HCT116 (cell line): Measurements from ENCODE around the gene HSCB. TPM values are rescaled to one million over a fixed set of nuclear protein-coding genes. Genes with fewer than 3 reads are reported as not detected.

Experiments
- ATAC-seq: fragments of 200-7000 bp; cut with Tn5 transposase; 2 replicates; pipeline ENCODE4 v1.9.1; 2020; ENCODE audit warnings: mild to moderate bottlenecking, moderate library complexity
- BruUV-seq: library from RNA; stranded (reverse); fragments of 400-500 nt; replicated peaks from 2 replicates; lab custom pipeline; 2021; lab: Mats Ljungman, UMichigan
- CTCF ChIA-PET: fragments of 300-600 bp; sonication (Branson Sonifier 250); formaldehyde crosslinking; loops from one replicate; lab custom pipeline; 2021; ENCODE audit warnings: antibody characterized with exemption; lab: Charles Lee
- POLR2A ChIA-PET: fragments of 300-600, 350-600 bp; sonication (Branson Sonifier 250); formaldehyde crosslinking; loops from one replicate; lab custom pipeline; 2021; ENCODE audit warnings: antibody characterized with exemption; lab: Charles Lee
- RAD21 ChIA-PET, 2 experiments: fragments of 300-600 bp; sonication (Branson Sonifier 250); formaldehyde crosslinking; loops; one replicate each; lab custom pipeline; 2023; ENCODE audit warnings: low total read pairs in 2 of 2; ENCODE audit not compliant: uncharacterized antibody in 2 of 2, unreplicated experiment in 2 of 2, low non-redundant PET in 1 of 2; lab: Charles Lee
- DNase-seq: peaks from one replicate; pipeline ENCODE4 v3.0.0-alpha.2; 2010; ENCODE audit warnings: low read depth, low spot score
- H2AFZ ChIP-seq: fragments of 200-600 bp; shearing (Covaris generic), sonication (generic); 2 replicates; pipeline ENCODE4 v1.6.1; 2017; ENCODE audit warnings: low read depth, mixed run types, mixed read lengths, antibody characterized with exemption, low read length; ENCODE audit not compliant: poor library complexity, severe bottlenecking
- H3K27ac ChIP-seq: 2 replicates; pipeline ENCODE4 v1.5.1; 2012; ENCODE audit warnings: low read depth, low read length
- H3K27me3 ChIP-seq: fragments of 200-600 bp; sonication (generic); 2 replicates; pipeline ENCODE4 v1.6.1; 2016; ENCODE audit warnings: mixed run types, low read length, mixed read lengths; ENCODE audit not compliant: insufficient read depth
- H3K36me3 ChIP-seq, 2 experiments: fragments of 200-500 bp in 1 of 2; fragments of 200-600 bp in 1 of 2; sonication (Bioruptor generic) in 1 of 2; sonication (generic) in 1 of 2; 2 replicates each; pipeline versions ENCODE4 v1.5.1 to v1.6.1; 2014 to 2016; ENCODE audit warnings: low read length in 2 of 2, inconsistent platforms in 1 of 2, mixed read lengths in 1 of 2, mixed run types in 1 of 2; ENCODE audit not compliant: insufficient read depth in 2 of 2, control insufficient read depth in 1 of 2
- H3K4me1 ChIP-seq, 2 experiments: fragments of 200-600 bp in 1 of 2; sonication (generic) in 1 of 2; 2 replicates each; pipeline versions ENCODE4 v1.5.1 to v1.6.1; 2012 to 2017; ENCODE audit warnings: low read length in 2 of 2, inconsistent platforms in 1 of 2, mild to moderate bottlenecking in 1 of 2, mixed read lengths in 1 of 2, mixed run types in 1 of 2, moderate library complexity in 1 of 2; ENCODE audit not compliant: insufficient read depth in 2 of 2, control insufficient read depth in 1 of 2
- H3K4me2 ChIP-seq: fragments of 200-600 bp; sonication (generic); 2 replicates; pipeline ENCODE4 v1.6.1; 2017; ENCODE audit warnings: mixed run types, low read length, mixed read lengths
- H3K4me3 ChIP-seq, 2 experiments: fragments of 200-600 bp in 1 of 2; sonication (generic) in 1 of 2; replicated peaks in 1 of 2; 2 replicates each; pipeline ENCODE4 v1.5.1; 2011 to 2016; ENCODE audit warnings: low read length in 2 of 2, control low read depth in 1 of 2, low read depth in 1 of 2, mild to moderate bottlenecking in 1 of 2, mixed read lengths in 1 of 2, mixed run types in 1 of 2
- H3K79me2 ChIP-seq: fragments of 200-600 bp; sonication (generic); 2 replicates; pipeline ENCODE4 v1.6.1; 2017; ENCODE audit warnings: mild to moderate bottlenecking, mixed run types, low read length, moderate library complexity, mixed read lengths; ENCODE audit not compliant: insufficient read depth
- H3K9ac ChIP-seq: fragments of 200-600 bp; sonication (generic); 2 replicates; pipeline ENCODE4 v1.6.1; 2016; ENCODE audit warnings: low read length, mixed read lengths
- H3K9me2 ChIP-seq: fragments of 200-600 bp; sonication (generic), shearing (Covaris generic); 2 replicates; pipeline ENCODE4 v1.6.1; 2017; ENCODE audit warnings: mixed run types, mild to moderate bottlenecking, moderate library complexity; ENCODE audit not compliant: insufficient read depth
- H3K9me3 ChIP-seq, 2 experiments: fragments of 200-500 bp in 1 of 2; fragments of 200-600 bp in 1 of 2; sonication (Bioruptor generic) in 1 of 2; sonication (generic) in 1 of 2; 2 replicates each; pipeline ENCODE4 v1.6.1; 2014 to 2017; ENCODE audit warnings: low read length in 2 of 2, mixed read lengths in 2 of 2, inconsistent platforms in 1 of 2, low read depth in 1 of 2, mild to moderate bottlenecking in 1 of 2, mixed run types in 1 of 2, moderate library complexity in 1 of 2; ENCODE audit not compliant: control insufficient read depth in 1 of 2, insufficient read depth in 1 of 2
- H4K20me1 ChIP-seq: fragments of 200-600 bp; sonication (generic), shearing (Covaris generic); 2 replicates; pipeline ENCODE4 v1.6.1; 2017; ENCODE audit warnings: mixed run types, mild to moderate bottlenecking, moderate library complexity; ENCODE audit not compliant: insufficient read depth
- CBX3 ChIP-seq: IDR thresholded peaks from 2 replicates; pipeline ENCODE4 v1.6.1; 2012; ENCODE audit warnings: low read depth
- CEBPB ChIP-seq: IDR thresholded peaks from 2 replicates; pipeline ENCODE4 v1.6.1; 2012; ENCODE audit warnings: low read depth
- EGR1 ChIP-seq: IDR thresholded peaks from 2 replicates; pipeline ENCODE4 v1.6.1; 2012; ENCODE audit warnings: low read depth
- EZH2 ChIP-seq: fragments of 200-600 bp; sonication (generic); IDR thresholded peaks from 2 replicates; pipeline ENCODE4 v1.6.1; 2017; ENCODE audit warnings: antibody characterized with exemption, mixed run types
- FOSL1 ChIP-seq: IDR thresholded peaks from 2 replicates; pipeline ENCODE4 v1.6.1; 2012; ENCODE audit warnings: low read depth
- JUND ChIP-seq: IDR thresholded peaks from 2 replicates; pipeline ENCODE4 v1.6.1; 2012
- POLR2A ChIP-seq: IDR thresholded peaks from 2 replicates; pipeline ENCODE4 v1.7.0; 2011; ENCODE audit warnings: borderline replicate concordance; ENCODE audit not compliant: insufficient read depth, insufficient read length; ENCODE audit errors: extremely low read depth
- POLR2AphosphoS5 ChIP-seq: IDR thresholded peaks from 2 replicates; pipeline ENCODE4 v1.6.1; 2011; ENCODE audit warnings: mild to moderate bottlenecking, low read depth, low read length, moderate library complexity
- SIN3A ChIP-seq: IDR thresholded peaks from 2 replicates; pipeline ENCODE4 v1.6.1; 2012; ENCODE audit warnings: low read depth
- SP1 ChIP-seq: IDR thresholded peaks from 2 replicates; pipeline ENCODE4 v1.6.1; 2012; ENCODE audit warnings: low read depth
- SRF ChIP-seq: IDR thresholded peaks from 2 replicates; pipeline ENCODE4 v1.6.1; 2012; ENCODE audit warnings: low read depth
- TCF7L2 ChIP-seq: IDR thresholded peaks from 2 replicates; pipeline ENCODE4 v1.7.0; 2011; ENCODE audit warnings: borderline replicate concordance, inconsistent platforms; ENCODE audit not compliant: insufficient read depth, insufficient read length; ENCODE audit errors: extremely low read depth
- YY1 ChIP-seq: IDR thresholded peaks from 2 replicates; pipeline ENCODE4 v1.6.1; 2011; ENCODE audit warnings: low read length, low read depth, moderate library complexity, mild to moderate bottlenecking; ENCODE audit not compliant: insufficient replicate concordance; ENCODE audit errors: extremely low read depth
- ZFX ChIP-seq: fragments of 450-650 bp; IDR thresholded peaks from 2 replicates; pipeline ENCODE4 v1.6.1; 2017
- ZNF274 ChIP-seq: fragments of 200-500 bp; sonication (Bioruptor generic); IDR thresholded peaks from 2 replicates; pipeline ENCODE4 v1.6.1; 2014; ENCODE audit warnings: mild to moderate bottlenecking, low read depth, low read length, inconsistent platforms
- intact Hi-C: fragments of 100-400 bp; cut with micrococcal nuclease; formaldehyde crosslinking; loops from 2 replicates; pipeline ENCODE4 v1.10.0; 2022
- total RNA-seq: library from RNA; stranded (reverse); gene quantifications from one replicate; pipeline ENCODE4 v1.2.1, GENCODE V29; 2021; ENCODE audit not compliant: unreplicated experiment
- TF ChIP-seq, protein P1 (sequence below): IDR thresholded peaks from 2 replicates; pipeline ENCODE4 v1.6.1; 2011; ENCODE audit warnings: mild to moderate bottlenecking, low read length, moderate library complexity; ENCODE audit not compliant: insufficient replicate concordance; ENCODE audit errors: extremely low read depth
- TF ChIP-seq, protein P2 (sequence below): IDR thresholded peaks from 2 replicates; pipeline ENCODE4 v1.6.1; 2012
- TF ChIP-seq, protein P3 (sequence below): IDR thresholded peaks from 2 replicates; pipeline ENCODE4 v1.6.1; 2012; ENCODE audit warnings: low read depth
- TF ChIP-seq, protein P4 (sequence below), 3 experiments: fragments of 200-600 bp in 1 of 3; sonication (generic) in 1 of 3; IDR thresholded peaks in 2 of 3; conservative IDR thresholded peaks in 1 of 3; 2 replicates each; pipeline ENCODE4 v1.5.1; 2012 to 2017; ENCODE audit warnings: low read depth in 2 of 3, low read length in 2 of 3, antibody characterized with exemption in 1 of 3, borderline replicate concordance in 1 of 3, control low read depth in 1 of 3, mild to moderate bottlenecking in 1 of 3, mixed read lengths in 1 of 3, mixed run types in 1 of 3, moderate library complexity in 1 of 3; ENCODE audit not compliant: insufficient read depth in 1 of 3
- TF ChIP-seq, protein P5 (sequence below): IDR thresholded peaks from 2 replicates; pipeline ENCODE4 v1.6.1; 2012

HSCB gene
- total RNA-seq, 1 experiment from 2014 or later, result 14.5 TPM

DNA sequence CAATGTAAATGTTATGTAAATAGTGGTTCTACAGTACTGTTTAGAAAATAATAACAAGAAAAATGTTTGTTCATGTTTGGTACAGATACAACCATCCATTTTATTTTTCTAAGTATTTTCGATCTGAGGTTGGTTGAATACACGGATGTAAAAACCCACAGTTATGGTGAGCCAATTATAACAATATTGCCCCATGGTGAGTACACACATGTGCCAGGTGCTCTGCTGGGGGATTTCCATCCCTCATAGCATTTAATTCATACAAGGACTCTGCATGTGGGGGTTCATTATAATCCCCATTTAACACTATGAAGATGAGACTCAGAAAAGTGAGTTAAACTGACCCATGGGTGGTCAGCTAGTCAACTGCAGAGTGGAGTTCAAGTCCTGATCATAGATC, 38.9 kb upstream of the HSCB start:
- Histone ChIP-seq H3K27me3 (no peaks in the 10 kb centered on the region), H3K36me3 (peaks cover 6 to 14% of the 10 kb centered on the region in 2 experiments; a peak in 3 of 4 replicates)
- no TSS peak for BruUV-seq

More for the DNA sequence above, 38.9 kb upstream of the HSCB start:
- POLR2A ChIA-PET, result no interaction called here
- no peak overlapping the region for H3K4me3 ChIP-seq
- CTCF ChIA-PET, result no interaction called here
- DNase-seq (no peak), ATAC-seq (no peak)
- no peak overlapping the region for H3K27ac ChIP-seq
- TF ChIP-seq FOSL1 (no peak), POLR2A (no peak), CEBPB (no peak), POLR2AphosphoS5 (no peak), EGR1 (no peak), ZFX (no peak), JUND (no peak), TCF7L2 (no peak), SRF (no peak), SP1 (no peak), EZH2 (no peak), ZNF274 (no peak), SIN3A (no peak), CBX3 (no peak), YY1 (no peak)
- TF ChIP-seq, protein P1, sequence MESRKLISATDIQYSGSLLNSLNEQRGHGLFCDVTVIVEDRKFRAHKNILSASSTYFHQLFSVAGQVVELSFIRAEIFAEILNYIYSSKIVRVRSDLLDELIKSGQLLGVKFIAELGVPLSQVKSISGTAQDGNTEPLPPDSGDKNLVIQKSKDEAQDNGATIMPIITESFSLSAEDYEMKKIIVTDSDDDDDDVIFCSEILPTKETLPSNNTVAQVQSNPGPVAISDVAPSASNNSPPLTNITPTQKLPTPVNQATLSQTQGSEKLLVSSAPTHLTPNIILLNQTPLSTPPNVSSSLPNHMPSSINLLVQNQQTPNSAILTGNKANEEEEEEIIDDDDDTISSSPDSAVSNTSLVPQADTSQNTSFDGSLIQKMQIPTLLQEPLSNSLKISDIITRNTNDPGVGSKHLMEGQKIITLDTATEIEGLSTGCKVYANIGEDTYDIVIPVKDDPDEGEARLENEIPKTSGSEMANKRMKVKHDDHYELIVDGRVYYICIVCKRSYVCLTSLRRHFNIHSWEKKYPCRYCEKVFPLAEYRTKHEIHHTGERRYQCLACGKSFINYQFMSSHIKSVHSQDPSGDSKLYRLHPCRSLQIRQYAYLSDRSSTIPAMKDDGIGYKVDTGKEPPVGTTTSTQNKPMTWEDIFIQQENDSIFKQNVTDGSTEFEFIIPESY, result no peak
- TF ChIP-seq, protein P2, sequence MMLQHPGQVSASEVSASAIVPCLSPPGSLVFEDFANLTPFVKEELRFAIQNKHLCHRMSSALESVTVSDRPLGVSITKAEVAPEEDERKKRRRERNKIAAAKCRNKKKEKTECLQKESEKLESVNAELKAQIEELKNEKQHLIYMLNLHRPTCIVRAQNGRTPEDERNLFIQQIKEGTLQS, result no peak
- TF ChIP-seq, protein P3, sequence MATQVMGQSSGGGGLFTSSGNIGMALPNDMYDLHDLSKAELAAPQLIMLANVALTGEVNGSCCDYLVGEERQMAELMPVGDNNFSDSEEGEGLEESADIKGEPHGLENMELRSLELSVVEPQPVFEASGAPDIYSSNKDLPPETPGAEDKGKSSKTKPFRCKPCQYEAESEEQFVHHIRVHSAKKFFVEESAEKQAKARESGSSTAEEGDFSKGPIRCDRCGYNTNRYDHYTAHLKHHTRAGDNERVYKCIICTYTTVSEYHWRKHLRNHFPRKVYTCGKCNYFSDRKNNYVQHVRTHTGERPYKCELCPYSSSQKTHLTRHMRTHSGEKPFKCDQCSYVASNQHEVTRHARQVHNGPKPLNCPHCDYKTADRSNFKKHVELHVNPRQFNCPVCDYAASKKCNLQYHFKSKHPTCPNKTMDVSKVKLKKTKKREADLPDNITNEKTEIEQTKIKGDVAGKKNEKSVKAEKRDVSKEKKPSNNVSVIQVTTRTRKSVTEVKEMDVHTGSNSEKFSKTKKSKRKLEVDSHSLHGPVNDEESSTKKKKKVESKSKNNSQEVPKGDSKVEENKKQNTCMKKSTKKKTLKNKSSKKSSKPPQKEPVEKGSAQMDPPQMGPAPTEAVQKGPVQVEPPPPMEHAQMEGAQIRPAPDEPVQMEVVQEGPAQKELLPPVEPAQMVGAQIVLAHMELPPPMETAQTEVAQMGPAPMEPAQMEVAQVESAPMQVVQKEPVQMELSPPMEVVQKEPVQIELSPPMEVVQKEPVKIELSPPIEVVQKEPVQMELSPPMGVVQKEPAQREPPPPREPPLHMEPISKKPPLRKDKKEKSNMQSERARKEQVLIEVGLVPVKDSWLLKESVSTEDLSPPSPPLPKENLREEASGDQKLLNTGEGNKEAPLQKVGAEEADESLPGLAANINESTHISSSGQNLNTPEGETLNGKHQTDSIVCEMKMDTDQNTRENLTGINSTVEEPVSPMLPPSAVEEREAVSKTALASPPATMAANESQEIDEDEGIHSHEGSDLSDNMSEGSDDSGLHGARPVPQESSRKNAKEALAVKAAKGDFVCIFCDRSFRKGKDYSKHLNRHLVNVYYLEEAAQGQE, result no peak
- TF ChIP-seq, protein P4, sequence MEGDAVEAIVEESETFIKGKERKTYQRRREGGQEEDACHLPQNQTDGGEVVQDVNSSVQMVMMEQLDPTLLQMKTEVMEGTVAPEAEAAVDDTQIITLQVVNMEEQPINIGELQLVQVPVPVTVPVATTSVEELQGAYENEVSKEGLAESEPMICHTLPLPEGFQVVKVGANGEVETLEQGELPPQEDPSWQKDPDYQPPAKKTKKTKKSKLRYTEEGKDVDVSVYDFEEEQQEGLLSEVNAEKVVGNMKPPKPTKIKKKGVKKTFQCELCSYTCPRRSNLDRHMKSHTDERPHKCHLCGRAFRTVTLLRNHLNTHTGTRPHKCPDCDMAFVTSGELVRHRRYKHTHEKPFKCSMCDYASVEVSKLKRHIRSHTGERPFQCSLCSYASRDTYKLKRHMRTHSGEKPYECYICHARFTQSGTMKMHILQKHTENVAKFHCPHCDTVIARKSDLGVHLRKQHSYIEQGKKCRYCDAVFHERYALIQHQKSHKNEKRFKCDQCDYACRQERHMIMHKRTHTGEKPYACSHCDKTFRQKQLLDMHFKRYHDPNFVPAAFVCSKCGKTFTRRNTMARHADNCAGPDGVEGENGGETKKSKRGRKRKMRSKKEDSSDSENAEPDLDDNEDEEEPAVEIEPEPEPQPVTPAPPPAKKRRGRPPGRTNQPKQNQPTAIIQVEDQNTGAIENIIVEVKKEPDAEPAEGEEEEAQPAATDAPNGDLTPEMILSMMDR (IDR thresholded peaks at IDR 0.05 in 2 of 3, conservative IDR thresholded peaks at IDR 0.05 in 1 of 3; ENCODE audit: borderline replicate concordance in 1 of 3, insufficient read depth in 1 of 3, low read depth in 2 of 3, low read length in 2 of 3), result no peak
- TF ChIP-seq, protein P5, sequence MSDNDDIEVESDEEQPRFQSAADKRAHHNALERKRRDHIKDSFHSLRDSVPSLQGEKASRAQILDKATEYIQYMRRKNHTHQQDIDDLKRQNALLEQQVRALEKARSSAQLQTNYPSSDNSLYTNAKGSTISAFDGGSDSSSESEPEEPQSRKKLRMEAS, result no peak
- RAD21 ChIA-PET, result no interaction called here
- no peaks in the 10 kb centered on the region for H4K20me1 ChIP-seq
- no peak overlapping the region for H2AFZ ChIP-seq
- H3K79me2 ChIP-seq, result no peaks in the 10 kb centered on the region
- intact Hi-C loops, result no loop called here
- no peak overlapping the region for H3K9ac ChIP-seq
- H3K9me3 ChIP-seq, result no peaks in the 10 kb centered on the region
- H3K4me2 ChIP-seq, result no peak overlapping the region
- H3K9me2 ChIP-seq, result no peaks in the 10 kb centered on the region
- no peaks in the 10 kb centered on the region for H3K4me1 ChIP-seq
